Activated CD4-positive, alpha-beta T cell treated with anti-CD3 and anti-CD28 coated beads for 1 hour (primary cell): ENCODE measurements around the gene PPY.
"Not testable (repeated sequence)": the region's sequence is repeated elsewhere in the genome, so short reads cannot be mapped to it uniquely, and the experiment has no call there.

Experiments used
- DNase-seq: peaks from one replicate; pipeline ENCODE4 v3.0.0-alpha.2; 2020

The PPY gene

DNA sequence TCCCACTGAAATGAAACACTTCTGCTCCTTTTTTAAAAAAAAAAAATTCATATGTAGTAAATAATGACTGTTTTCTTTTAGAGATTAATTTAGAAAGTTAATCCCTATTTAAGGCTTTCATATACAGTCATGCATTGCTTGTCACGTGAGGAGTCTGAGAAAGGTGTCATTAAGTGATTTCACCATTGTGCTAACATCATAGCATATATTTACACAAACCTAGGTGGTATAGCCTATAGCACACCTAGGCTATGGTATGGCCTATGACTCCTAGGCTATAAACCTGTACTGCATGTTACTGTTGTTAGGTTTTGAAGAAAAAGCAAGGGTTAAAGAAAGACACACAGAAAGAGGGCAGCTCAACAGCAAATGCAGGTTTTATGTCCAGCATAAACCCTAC, 13.7 kb downstream of the PPY start:
- DNase-seq: no peak

DNA sequence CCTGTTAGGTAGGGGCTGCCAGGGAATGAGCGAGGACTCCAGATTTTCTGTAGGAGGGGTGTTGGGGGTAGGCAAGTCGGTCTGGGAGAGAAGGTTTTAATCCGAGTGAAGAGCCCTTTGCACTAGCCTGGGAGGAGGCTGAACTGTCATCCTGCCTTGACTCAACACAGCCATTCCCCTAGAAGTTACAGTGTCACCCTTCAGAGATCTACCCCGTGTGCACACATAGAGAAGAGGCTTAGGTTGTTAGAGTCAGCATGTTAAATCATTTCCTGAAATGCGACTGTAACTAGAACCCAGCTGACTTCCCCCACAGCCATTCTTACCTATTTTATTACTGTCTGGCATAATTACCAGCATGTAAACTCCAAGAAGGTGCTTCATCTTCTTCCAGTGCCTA, 14.3 kb downstream of the PPY start:
- not testable (repeated sequence) for DNase-seq

DNA sequence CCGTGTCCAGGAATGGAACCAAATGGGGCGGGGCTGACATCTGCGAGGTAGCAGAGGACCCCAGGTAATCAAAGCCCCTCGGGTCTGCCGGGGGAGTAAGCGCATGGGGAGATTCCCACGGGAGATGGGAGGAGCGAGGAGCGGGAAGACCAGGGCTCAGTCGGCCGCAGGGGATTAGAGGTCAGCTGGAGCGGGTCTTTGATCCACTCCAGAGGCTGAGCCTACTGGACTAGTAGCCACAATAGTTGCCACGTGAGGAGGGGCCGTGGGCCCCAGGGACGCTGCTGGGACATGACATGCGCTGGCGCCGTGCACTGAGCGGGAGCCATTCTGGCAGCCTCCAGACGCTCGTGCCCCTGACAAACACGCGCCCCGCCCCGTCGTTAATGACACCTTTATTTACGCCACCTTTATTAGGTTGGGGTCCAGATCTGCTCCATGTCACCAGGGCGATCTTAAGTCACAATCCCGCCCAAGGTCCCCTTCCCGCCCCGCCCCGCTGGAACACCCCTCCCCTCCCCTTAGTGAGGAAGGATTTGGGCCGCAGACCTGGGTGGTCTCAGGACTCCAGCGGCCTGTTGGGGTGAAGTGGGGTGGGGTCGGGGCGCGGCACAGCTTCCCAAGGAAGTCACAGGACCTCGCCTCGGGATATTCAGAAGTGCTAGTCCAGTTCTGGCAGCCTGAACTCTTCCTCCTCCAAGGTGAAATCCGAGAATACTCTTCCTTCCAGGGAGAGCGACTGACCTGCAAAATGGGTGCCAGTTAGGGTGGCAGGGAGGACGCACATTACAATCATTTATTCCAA, 15.0 kb downstream of the PPY start:
- no peak for DNase-seq

DNA sequence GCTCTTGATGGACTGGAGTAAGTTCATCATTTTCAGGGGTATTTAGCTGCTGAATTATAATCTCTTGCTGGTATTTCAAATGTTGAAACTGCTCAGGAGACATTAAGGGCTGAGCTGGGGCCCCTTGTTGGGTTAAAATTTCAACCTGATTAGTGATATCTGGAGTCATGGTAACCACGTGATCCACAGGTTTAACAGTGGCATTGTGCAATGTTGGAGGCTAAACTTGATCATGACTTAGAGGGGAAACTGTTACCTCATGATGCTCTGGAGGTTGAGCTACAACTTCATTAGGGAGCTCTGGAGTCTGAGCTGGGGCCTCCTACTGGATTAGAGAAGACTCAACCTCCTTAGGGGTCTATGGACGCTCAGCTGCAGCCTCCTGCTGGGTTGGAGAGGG, 17.7 kb downstream of the PPY start:
- DNase-seq: no peak

DNA sequence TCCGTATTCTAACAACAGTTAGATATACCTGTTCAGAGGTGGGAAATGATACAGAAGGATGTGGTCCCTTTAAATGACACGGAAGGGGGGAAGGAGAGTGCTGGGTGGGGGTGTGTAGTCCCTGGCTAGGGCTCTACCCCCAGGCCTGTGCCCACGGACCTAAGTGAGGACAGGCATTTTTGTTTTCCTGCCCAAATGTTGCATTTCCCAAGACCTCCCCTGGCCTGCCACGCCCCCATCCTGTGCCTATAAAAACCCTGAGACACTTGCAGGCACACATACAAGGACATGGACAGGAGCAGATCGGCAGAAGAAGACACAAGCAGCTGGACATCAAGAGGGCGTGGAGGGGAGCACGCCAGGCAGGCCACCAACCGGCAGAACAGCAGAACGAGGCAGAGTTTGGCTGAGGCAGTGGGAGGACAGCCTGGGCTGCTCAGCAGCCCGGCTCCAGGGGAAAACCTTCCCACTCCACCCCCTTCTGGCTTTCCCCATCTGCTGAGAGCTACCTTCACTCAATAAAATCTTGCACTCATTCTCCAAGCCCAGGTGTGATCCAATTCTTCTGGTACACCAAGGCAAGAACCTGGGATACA, 21.7 kb downstream of the PPY start:
- DNase-seq: no peak

DNA sequence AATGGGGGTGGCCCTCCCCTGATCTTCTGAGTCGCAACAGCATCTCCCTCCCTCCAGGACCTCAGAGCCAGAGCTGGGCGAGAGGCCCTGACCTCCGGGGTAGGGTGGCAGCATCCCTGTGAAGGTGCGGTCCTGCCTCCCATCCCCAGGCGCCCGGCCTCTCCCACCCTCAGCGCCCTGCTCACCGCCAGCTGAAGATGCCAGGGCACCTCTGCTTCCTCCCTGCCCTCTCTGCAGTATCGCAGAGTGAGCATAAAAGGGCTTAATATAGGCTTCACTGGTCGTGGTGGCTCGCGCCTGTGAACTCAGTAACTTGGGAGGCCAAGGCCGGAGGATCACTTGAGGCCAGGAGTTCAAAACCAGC, 24.3 kb downstream of the PPY start:
- DNase-seq: no peak

DNA sequence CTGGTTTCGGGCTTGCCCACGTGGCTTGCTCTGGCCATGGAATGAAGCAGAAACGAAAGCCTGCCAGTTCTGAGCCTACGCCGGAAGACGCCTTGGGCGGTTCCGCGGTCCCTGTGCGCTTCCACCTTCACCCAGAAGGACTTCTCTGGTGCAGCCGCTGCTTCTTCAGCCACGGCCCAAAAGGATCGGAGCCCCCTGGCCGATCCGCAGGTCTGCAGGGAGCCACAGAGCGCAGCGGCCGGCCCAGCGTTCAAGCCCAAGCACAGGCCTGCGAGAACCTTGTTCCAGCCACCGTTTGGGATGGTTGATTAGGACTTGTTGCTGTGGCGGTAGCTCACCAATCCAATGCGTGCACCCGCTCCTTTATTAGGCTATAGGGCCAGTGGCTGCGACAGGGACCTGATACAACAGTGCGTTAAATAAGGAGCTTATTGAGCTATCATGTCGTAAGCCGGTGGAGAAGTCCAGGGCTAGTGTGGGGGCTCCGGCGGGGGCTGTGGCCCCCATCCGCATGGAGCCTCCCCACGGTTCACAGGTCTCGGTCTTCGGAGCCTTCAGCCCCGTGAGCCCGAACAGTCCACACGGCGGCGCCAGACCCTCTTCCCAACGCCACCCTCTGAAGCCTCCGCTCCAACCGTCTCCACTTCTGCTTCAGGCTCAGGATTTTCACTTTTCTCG, 24.8 kb downstream of the PPY start:
- peak; percentile 34 for DNase-seq

DNA sequence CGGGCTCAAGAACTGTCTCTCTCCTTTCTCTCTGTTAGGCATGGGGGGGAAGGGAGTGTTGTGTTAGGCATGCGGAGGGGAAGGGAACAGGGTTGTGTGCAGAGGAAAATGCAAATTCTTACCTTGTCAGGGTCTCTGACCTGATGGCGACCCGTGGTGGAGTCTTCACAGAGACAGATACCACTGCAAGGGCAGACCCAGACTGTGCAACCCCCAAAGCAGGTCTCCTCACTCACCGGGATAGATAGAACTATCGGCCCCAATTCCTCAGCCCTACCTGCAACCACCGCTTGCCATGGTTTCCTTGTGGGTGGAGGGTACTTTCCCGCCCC, 25.3 kb downstream of the PPY start:
- DNase-seq: no peak

DNA sequence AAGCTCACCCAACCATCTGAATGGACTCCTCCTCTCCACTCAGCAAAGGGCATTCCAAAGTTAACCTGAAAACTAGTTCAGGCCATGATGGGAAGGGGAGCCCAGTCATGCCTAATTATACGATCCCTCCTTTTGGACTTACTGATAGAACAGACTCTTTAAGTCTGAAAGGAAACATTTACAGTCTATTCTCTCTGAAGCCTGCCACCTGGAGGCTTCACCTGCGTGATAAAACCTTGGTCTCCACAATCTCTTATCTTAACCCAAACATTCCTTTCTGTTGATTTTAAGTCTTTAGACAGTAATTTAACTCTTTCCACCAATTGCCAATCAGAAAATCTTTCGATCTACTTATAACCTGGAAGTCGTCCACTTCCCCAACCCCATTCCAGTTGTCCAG, 25.9 kb downstream of the PPY start:
- DNase-seq: no peak

DNA sequence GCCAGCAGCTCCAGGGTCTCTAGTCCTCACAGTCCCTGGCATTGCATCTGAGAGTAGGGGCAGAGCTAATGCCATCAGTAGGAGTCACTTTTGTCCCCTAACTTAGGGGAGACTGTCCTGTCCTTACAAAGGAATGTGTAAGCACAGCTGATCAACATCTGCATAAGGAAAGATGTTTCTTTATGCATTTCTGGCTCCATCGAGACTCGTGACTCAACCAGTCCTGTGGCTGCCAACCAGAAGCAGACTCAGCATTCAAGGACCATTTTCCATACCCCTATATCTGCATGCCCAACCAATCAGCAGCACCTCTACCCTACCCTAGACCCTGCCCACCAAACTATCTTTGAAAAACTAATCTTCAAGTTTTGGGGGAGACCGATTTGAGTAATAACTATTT, 26.7 kb downstream of the PPY start:
- DNase-seq: no peak

DNA sequence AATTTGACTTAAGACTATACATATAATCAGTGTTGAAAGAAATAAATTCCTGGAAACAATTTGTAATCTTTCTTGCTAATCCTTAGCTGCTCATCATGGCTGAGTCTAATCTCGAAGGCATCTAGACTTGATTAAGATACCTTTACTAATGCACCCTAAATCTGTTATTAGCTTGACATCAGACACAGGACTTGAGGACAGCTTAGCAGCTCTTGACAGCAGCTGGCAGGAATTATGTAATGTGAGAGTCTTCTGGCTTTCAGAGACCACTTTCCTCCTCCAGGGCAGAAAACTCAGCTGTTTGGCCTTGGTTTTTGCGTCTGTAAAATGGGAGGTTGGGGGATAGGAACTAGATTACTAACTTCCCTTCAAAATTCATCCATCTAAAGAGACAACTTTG, 27.8 kb downstream of the PPY start:
- no peak for DNase-seq

DNA sequence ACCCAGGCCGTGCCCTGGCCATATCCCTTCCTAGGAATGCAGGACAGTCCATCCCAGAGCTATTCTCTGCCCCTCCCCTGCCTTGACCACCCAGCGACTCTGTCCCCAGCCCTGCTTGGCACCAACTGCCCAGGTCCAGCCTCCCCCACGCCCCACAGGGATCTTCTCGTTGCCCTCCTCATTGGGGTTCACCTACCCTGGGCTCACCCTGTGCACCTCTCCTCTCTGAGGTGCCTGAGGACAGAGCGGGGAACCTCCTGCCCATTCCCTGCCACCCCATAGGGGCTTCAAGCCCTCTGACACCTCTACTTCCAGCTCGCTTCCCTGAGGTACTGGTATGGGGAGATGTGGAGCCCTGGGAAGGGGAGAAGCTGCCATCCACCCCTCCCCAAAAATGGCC, 28.7 kb downstream of the PPY start:
- no peak for DNase-seq

DNA sequence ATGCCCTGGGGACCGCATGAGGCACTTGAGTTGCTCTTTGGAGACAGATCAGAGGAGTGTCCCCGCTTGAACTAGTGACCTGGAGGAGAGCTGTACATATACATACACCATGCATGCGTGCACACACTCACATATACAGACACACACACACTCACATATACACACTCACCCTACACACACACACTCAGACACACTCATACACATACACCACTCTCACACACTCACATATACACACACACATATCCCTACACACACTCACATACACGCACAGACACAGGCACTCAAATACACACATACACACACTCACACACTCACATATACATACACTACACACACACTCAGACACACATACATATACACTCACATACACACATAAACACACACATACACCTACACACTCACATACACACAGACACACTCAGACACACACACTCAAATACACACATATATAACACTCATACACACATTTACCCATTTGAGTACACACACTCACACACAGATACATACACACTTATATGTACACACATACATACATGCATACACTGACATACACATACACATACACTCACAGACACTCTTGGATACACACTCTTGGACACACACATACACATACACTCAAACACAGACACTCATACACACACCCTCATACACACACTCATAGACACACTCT, 29.5 kb downstream of the PPY start:
- no peak for DNase-seq

DNA sequence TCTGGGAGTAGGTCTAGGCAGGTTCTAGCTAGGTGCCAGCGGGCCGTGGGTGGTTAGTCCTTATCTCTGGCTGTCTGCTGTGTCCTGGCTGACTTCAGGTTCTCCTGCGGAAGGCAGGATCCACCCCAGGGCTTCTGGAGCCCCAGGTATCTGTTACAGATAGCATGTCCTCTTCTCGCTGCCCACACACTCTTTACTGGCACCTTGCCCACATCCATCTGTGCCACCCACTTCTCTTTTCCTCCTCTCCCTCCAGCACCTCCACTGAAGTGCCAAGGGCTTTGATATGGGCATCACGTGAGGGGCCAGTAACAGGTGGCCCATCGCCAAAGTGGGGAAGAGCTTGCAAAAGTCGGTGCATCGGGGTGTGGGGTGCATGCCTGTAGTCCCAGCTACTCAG, 30.4 kb downstream of the PPY start:
- DNase-seq: no peak

DNA sequence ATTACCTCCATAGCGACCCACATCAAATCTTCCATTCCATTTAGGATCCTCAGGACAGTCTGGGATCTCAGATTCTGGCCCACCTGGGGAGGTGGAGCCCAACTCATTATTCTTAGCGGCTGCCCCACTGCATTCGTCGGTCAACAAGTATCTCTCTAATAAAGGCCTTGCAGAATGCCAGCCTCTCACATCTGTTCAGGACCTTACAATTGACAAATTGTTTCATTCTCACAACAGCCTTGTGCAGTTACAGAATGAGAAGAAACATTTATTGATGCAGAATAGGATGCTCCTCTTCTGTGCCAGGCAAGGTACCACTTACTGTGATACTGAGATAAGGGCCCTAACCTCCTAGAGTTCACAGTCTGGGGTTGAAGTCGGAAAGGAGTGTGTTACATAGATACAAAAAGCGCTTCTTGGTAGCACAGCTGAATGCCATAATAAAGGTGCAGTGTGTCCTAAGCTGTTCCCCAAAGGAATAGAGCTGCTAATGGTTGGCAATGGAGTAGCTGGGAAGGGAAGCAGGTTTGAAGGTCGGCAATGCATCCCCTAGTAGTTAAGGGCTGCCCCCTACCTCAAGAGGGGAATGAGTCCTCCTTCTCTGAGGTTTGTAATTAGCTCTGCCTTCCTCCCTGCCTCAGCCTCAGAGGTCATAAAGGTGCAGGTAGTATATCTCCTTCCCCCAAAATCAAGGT, 32.6 kb downstream of the PPY start:
- DNase-seq: no peak

DNA sequence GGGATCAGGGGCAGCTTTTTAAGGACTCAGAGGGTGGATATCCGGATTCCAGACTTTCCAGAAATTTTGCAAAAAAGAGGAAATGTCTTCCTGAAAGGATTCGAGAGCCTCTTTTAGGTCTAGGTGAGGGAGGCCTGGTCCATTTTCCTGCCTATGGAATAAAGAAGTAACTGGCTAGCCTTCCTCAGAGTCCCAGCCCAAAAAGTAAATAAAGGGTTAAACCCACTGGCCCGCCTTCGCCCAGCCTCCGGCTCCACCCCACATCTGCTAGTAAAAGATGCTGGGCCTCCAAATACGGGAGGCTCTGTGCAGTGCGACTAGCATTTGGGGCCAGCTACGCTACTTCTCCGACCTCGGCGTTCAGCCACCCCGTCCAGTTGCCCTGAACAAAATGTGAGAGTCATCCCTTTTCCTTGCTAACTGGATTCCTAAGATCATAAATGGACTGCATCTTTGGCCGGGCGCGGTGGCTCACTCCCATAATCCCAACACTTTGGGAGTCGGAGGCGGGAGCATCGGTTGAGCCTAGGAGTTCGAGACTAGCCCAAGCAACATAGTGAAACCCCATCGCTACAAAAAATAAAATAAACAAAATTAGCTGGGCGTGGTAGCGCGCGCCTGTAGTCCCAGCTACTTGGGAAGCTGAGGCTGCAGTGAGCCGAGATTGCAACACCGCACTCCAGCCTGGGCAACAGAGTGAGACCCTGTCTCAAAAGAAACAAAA, 34.1 kb downstream of the PPY start:
- peak; percentile 41 for DNase-seq

DNA sequence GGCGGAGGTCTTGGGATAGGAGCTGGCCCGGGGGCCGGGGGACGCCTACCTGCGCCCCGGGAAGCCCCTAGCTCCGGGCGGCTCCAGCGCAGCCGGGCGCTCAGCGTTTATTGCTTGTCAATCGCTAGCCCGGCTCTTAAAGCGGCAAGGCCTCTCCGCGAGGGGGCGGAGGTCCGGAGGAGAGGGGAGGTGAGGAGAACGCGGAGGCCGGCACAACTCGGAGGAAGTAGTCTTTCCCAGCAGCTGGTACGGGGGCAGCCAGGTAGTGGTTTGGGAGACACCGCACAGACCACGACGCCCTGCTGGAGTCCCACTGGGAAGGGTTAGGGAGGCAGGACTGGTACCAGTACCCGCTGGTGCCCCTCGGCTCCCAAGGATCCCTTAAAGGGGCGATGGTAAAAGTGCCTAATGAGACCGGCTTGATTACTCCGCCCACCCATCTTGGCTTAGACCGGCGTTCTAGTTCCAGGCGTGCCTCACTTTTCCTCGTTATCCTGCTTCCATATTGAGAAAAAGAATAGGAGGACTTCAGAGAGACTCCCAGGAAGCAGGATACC, 34.8 kb downstream of the PPY start, which contains the start of gene MPP2:
Gene MPP2, minus strand, starts transcription at position 112 of the 557 bp plus-strand sequence. CDS start 3,076 bp downstream, outside the sequence.
- DNase-seq: peak; percentile 47

DNA sequence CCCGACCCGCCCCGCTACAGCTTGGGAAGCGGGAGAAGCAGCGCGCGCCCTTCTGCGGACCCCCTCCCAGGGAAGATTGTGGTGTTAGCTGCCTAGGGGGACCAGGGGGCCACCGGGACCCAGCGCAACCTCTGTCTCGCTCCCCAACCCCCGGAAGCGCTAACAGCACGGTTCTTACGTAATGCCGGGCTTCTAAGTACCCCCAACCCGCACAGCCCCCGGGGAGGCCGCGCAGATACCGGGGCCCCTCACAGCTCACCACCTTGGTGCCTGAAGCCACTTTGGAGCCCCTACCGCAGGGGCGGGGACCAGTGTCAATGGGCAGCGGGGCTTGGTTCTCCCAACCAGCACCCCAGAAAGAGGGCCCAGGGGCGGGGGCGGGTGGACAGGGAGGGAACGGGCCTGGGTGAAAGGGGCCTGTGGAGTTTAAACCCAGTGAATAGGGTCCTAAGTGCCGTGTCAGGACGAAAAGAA, 35.3 kb downstream of the PPY start:
- DNase-seq: no peak

DNA sequence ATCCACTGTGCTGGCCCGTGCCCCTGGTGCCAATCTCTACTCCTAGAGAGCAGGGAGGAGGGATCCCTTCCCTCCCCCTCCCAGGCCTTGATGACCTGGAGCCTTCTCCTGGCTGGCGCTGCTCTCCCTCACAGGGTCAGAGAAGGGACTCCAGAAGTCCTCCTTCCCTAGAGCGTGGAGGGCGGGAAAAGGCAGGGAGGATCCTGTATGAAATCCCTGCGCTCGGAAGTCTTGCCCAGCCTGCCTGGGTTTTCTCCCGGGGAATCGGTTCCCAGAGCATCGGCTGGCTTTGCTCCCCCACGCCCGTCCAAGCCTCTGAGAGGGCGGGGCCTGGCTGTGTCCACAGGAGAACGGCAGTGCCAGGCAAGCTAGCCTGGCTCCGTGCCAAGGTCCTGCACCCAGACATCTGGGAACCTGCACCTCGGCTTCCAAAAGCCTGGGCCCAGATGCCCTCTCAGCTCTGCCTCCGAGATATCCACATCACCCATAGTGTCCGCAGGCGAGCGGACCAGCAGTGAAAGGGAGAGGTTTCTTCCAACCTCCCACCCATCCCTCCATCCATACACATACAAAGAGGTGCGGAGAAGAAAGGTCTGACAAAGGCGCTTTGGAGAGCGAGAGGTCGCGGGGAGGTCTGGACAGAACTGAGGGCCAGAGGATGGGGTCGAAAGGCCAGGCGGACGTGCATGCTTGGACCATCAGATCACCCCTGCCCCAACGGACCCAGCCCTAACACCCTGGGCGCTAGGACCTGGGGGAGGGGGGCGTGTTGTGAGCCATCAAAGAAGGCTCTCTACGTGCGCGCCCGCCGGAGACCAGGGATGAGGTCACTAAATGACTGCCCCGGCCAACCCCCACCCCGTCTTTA, 36.1 kb downstream of the PPY start:
- DNase-seq: no peak

DNA sequence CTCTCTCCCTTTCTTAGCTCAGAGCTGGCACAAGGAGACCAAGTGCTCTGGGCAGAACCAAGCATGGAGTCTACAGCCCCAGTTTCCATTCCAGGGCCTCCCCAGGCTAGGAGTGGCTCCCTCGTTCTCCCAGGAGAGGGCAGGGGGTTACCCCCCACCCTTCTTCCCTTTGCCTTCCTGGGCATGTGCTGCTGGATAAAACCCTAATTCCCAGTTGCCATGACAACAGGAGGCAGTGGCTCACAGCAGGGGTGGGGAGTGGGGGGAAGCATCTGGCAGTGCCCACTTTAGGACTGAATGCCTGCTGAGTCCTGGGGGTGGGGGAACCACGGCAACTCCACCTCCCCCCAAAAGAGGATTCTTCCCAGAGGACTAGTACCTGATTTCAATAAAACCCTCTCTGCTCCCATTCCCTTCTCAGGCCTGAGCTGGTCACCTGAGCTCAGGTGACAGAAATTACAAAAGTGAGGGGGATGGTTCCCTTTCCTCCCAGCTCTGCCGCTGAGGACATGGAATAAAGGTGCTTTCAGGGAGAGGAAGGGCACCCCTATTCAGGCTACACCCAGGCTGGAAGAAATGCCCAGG, 36.8 kb downstream of the PPY start:
- no peak for DNase-seq
